Neuronal stem cell (in vitro differentiated cells): ENCODE results near the gene PLD6.

Source experiments
- DNase-seq: peaks from one replicate; pipeline ENCODE4 v3.0.0-alpha.2; 2013; ENCODE audit warnings: low spot score
- H2AFZ ChIP-seq: one replicate; pipeline ENCODE4 v1.6.1; 2013; ENCODE audit warnings: mild to moderate bottlenecking, low read length, inconsistent platforms
- H2AK5ac ChIP-seq: 2 replicates; pipeline ENCODE4 v1.6.1; 2013; ENCODE audit warnings: low read depth, mild to moderate bottlenecking, inconsistent platforms, low read length, moderate library complexity, mixed read lengths
- H2BK120ac ChIP-seq: 2 replicates; pipeline ENCODE4 v1.6.1; 2013; ENCODE audit warnings: low read depth, mild to moderate bottlenecking, inconsistent platforms, low read length, moderate library complexity, mixed read lengths
- H2BK12ac ChIP-seq: one replicate; pipeline ENCODE4 v1.6.1; 2013; ENCODE audit warnings: low read length, inconsistent platforms
- H2BK15ac ChIP-seq: 2 replicates; pipeline ENCODE4 v1.6.1; 2013; ENCODE audit warnings: mild to moderate bottlenecking, low read length, inconsistent platforms, mixed read lengths
- H2BK5ac ChIP-seq: one replicate; pipeline ENCODE4 v1.6.1; 2013; ENCODE audit warnings: inconsistent platforms, mild to moderate bottlenecking, low read length, moderate library complexity
- H3K14ac ChIP-seq: one replicate; pipeline ENCODE4 v1.6.1; 2013; ENCODE audit warnings: low read length, inconsistent platforms
- H3K18ac ChIP-seq: 2 replicates; pipeline ENCODE4 v1.6.1; 2013; ENCODE audit warnings: low read length, inconsistent platforms
- H3K23ac ChIP-seq: 2 replicates; pipeline ENCODE4 v1.6.1; 2013; ENCODE audit warnings: low read depth, mild to moderate bottlenecking, mixed read lengths, low read length, inconsistent platforms; ENCODE audit not compliant: poor library complexity
- H3K27ac ChIP-seq: replicated peaks from 3 replicates; pipeline ENCODE4 v1.5.1; 2013; ENCODE audit warnings: low read length, inconsistent platforms
- H3K27me3 ChIP-seq, 3 experiments: 2 replicates each; pipeline ENCODE4 v1.6.1; 2013; ENCODE audit warnings: low read length in 3 of 3, mild to moderate bottlenecking in 2 of 3, inconsistent platforms in 1 of 3, low read depth in 1 of 3, mixed read lengths in 1 of 3, moderate library complexity in 1 of 3; ENCODE audit not compliant: control insufficient read depth in 3 of 3, insufficient read depth in 3 of 3
- H3K36me3 ChIP-seq, 2 donors: replicated peaks in 1 of 2; 2 replicates each; pipeline ENCODE4 v1.6.1; 2013; ENCODE audit warnings: low read length in 2 of 2; ENCODE audit not compliant: control insufficient read depth in 2 of 2, insufficient read depth in 2 of 2
- H3K4ac ChIP-seq: 2 replicates; pipeline ENCODE4 v1.6.1; 2013; ENCODE audit warnings: inconsistent platforms, mild to moderate bottlenecking, low read length, moderate library complexity
- H3K4me1 ChIP-seq, 2 donors: 1 replicate in 1 of 2; 2 replicates in 1 of 2; pipeline ENCODE4 v1.6.1; 2013; ENCODE audit warnings: low read length in 2 of 2, low read depth in 1 of 2; ENCODE audit not compliant: control insufficient read depth in 2 of 2, insufficient read depth in 1 of 2
- H3K4me2 ChIP-seq: one replicate; pipeline ENCODE4 v1.6.1; 2013; ENCODE audit warnings: mild to moderate bottlenecking, low read length, inconsistent platforms; ENCODE audit not compliant: insufficient read depth, poor library complexity, severe bottlenecking
- H3K4me3 ChIP-seq, 2 donors: 2 replicates each; pipeline ENCODE4 v1.5.1; 2013; ENCODE audit warnings: low read length in 2 of 2, mild to moderate bottlenecking in 2 of 2, inconsistent platforms in 1 of 2, moderate library complexity in 1 of 2
- H3K79me1 ChIP-seq: one replicate; pipeline ENCODE4 v1.6.1; 2013; ENCODE audit warnings: low read depth, mild to moderate bottlenecking, inconsistent platforms, low read length, moderate library complexity
- H3K9ac ChIP-seq: one replicate; pipeline ENCODE4 v1.6.1; 2013; ENCODE audit warnings: mild to moderate bottlenecking, low read depth, low read length, inconsistent platforms; ENCODE audit not compliant: poor library complexity
- H3K9me3 ChIP-seq, 2 donors: replicated peaks in 1 of 2; 2 replicates each; pipeline versions ENCODE3 to v1.6.1; 2013; ENCODE audit warnings: low read length in 2 of 2, mild to moderate bottlenecking in 2 of 2, inconsistent platforms in 1 of 2, low read depth in 1 of 2, mixed read lengths in 1 of 2, moderate library complexity in 1 of 2; ENCODE audit not compliant: control insufficient read depth in 2 of 2, insufficient read depth in 1 of 2
- H4K8ac ChIP-seq: one replicate; pipeline ENCODE4 v1.6.1; 2013; ENCODE audit warnings: low read depth, mild to moderate bottlenecking, inconsistent platforms, low read length, moderate library complexity
- H4K91ac ChIP-seq: one replicate; pipeline ENCODE4 v1.6.1; 2013; ENCODE audit warnings: low read length, low read depth, mild to moderate bottlenecking, inconsistent platforms; ENCODE audit not compliant: poor library complexity
- WGBS, 2 donors: extraction: QIAGEN DNeasy Blood & Tissue Kit; methylation state at CpG; one replicate each; pipeline ENCODE4 v1.1.7; 2013; ENCODE audit warnings: missing lambda C conversion rate in 2 of 2, mixed read lengths in 1 of 2; ENCODE audit not compliant: insufficient read length in 2 of 2, insufficient replicate concordance in 1 of 2; ENCODE audit errors: extremely low coverage in 2 of 2; 5-methylcytosine and 5-hydroxymethylcytosine counted together

The PLD6 gene

DNA sequence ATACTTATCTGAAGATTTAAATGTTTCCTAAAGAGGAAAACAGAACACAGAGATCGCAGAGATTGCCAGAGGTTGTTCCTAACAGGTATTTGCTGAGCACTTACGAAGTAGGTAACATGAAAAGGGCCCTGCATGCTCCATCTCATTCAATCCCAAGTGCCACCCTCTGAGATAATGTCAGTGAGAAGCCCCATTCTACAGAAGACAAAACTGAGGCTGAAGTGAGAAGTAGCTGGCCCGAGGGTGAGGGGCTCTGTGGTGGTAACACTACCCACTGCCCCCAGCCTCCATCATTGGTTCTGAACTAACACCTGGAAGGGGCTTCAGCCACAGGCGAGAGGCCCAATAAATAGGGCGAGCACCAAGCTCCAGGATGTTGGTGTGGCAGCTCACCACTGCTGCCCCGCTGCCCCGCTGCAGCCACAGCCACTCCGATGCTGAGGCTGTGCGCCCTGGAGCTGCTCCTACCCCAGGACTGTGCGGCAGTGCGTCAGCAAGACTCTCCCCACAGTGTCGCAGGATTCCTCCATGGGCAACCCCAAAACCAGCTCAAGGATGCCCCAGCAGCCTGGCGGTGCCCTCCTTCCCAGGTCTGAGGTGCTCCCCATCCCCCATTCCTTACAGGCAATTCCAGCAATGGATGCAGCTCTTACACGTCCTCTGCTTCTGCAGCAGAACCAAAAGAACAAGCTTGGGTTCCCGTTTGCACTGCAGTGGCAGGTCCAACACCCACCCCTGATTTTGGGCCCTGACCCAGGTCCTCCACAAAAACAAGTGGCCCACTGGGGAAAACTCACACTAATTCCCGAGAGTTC lies 20.5 kb upstream of the PLD6 start:
- H3K14ac ChIP-seq, result no peak overlapping the region
- peak overlapping the region; percentile 4 for H3K23ac ChIP-seq
- no peak overlapping the region for H3K4me2 ChIP-seq
- no CpG with 5 or more reads among the region's 16 CpGs for WGBS, 2 donors
- no peaks in the 10 kb centered on the region for H3K4me1 ChIP-seq
- H4K91ac ChIP-seq, result no peak overlapping the region
- H3K4me3 ChIP-seq, result peak overlapping the region in 1 of 2 donors; percentile 59
- H3K4ac ChIP-seq, result no peak overlapping the region
- no peaks in the 10 kb centered on the region for H3K27me3 ChIP-seq
- no peak overlapping the region for H3K18ac ChIP-seq
- peaks cover 60 to 98% of the 10 kb centered on the region in 2 donors for H3K36me3 ChIP-seq
- H3K79me1 ChIP-seq, result peaks cover 5% of the 10 kb centered on the region
- no peak overlapping the region for H2BK120ac ChIP-seq
- H2BK12ac ChIP-seq, result no peak overlapping the region
- H3K9ac ChIP-seq, result no peak overlapping the region
- no peak overlapping the region for H2BK15ac ChIP-seq
- no peak overlapping the region for H3K27ac ChIP-seq
- no peak overlapping the region for H2BK5ac ChIP-seq
- DNase-seq, result no peak
- no peak overlapping the region for H2AFZ ChIP-seq
- no peak overlapping the region for H4K8ac ChIP-seq
- no peaks in the 10 kb centered on the region for H3K9me3 ChIP-seq
- no peak overlapping the region for H2AK5ac ChIP-seq

DNA sequence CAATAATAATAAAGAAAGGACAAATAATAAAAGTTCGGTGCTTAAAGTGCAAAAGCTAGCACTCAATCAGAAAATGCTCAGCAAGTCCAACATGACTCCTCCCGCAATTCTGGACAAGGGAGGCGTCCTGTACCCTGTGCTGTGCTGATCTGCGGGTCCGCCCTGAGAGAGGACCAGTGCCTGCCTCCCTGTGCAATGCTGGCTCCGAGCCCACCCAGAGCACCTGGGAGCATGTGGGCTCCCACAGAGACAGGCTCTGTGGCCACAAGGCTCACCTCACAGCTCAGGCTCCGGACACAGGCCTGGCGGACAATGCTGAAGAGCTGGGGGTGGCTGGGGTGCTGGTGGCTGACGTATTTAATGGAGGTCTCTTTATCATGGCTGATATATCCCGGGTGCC lies 19.8 kb upstream of the PLD6 start:
- no CpG with 5 or more reads among the region's 10 CpGs for WGBS, 2 donors

DNA sequence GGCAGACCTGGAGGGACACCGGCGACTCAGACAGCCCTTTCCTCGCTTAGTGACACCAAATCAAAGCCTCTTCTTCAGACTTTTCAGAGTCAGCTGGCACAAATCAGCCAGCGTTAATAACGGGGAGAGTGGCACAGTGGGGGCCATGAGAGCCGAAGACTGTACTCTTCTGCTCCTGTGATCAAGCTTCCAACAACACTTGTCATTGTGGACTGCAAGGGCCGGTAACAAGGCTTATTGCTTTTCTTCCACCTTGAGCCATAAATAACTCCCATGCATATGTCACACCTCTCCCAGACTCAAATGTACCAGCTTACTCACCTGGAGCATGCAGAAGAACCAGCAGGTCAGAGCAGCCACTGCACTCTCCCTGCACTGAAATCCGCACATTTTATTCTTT lies 18.0 kb upstream of the PLD6 start:
- Histone ChIP-seq H2AK5ac (no peak overlapping the region), H3K18ac (no peak overlapping the region), H3K27ac (no peak overlapping the region), H3K9ac (no peak overlapping the region), H3K79me1 (peaks cover 4% of the 10 kb centered on the region), H4K8ac (no peak overlapping the region), H2BK5ac (no peak overlapping the region), H2BK15ac (no peak overlapping the region), H3K9me3 (no peaks in the 10 kb centered on the region), H3K36me3 (peaks cover 60 to 97% of the 10 kb centered on the region in 2 donors), H3K4me1 (no peaks in the 10 kb centered on the region), H4K91ac (no peak overlapping the region), H3K14ac (no peak overlapping the region), H3K4ac (no peak overlapping the region), H3K4me2 (no peak overlapping the region), H3K27me3 (no peaks in the 10 kb centered on the region), H2AFZ (no peak overlapping the region), H3K23ac (peak overlapping the region; percentile 13), H3K4me3 (no peak overlapping the region), H2BK120ac (no peak overlapping the region), H2BK12ac (no peak overlapping the region)
- DNase-seq, result no peak
- no CpG with 5 or more reads among the region's 8 CpGs for WGBS, 2 donors

More for the DNA sequence above, 19.8 kb upstream of the PLD6 start:
- Histone ChIP-seq H2BK12ac (no peak overlapping the region), H3K27ac (no peak overlapping the region), H3K36me3 (peaks cover 61 to 98% of the 10 kb centered on the region in 2 donors), H3K4me3 (no peak overlapping the region), H3K14ac (no peak overlapping the region), H3K4me2 (no peak overlapping the region), H4K8ac (no peak overlapping the region), H2BK5ac (no peak overlapping the region), H3K27me3 (no peaks in the 10 kb centered on the region), H3K9me3 (no peaks in the 10 kb centered on the region), H3K4ac (no peak overlapping the region), H3K9ac (no peak overlapping the region), H2AFZ (no peak overlapping the region), H4K91ac (no peak overlapping the region), H3K4me1 (no peaks in the 10 kb centered on the region), H2AK5ac (no peak overlapping the region), H2BK15ac (no peak overlapping the region), H3K18ac (no peak overlapping the region), H3K79me1 (peaks cover 5% of the 10 kb centered on the region), H3K23ac (no peak overlapping the region), H2BK120ac (no peak overlapping the region)
- DNase-seq, result no peak

DNA sequence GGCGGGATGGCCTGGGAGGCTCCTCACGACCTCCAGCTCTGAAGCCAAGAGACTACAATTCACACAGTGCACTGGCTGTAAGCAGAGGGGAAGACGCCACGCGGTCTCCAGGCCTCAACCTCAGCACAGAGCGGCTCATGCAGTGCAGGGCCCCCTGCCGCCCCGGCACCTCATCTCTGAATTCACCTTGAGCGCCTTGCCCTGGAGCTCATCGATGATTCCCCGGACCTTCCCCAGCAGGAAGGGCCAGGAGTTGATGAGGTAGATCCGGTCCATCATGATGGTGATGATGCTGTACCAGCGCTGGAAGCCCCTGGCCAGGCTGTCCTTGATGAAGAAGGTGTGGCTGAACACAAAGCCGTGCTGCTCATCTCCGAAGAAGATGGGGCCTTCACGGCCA lies 17.6 kb upstream of the PLD6 start:
- Histone ChIP-seq H2BK12ac (no peak overlapping the region), H2AFZ (no peak overlapping the region), H3K9me3 (no peaks in the 10 kb centered on the region), H3K4ac (no peak overlapping the region), H3K4me3 (no peak overlapping the region), H3K4me2 (no peak overlapping the region), H3K23ac (peak overlapping the region; percentile 45), H3K27ac (no peak overlapping the region), H2BK15ac (no peak overlapping the region), H3K9ac (no peak overlapping the region), H2BK120ac (no peak overlapping the region), H2AK5ac (no peak overlapping the region), H4K91ac (no peak overlapping the region), H3K36me3 (peaks cover 60 to 97% of the 10 kb centered on the region in 2 donors), H4K8ac (no peak overlapping the region), H3K27me3 (no peaks in the 10 kb centered on the region), H3K4me1 (no peaks in the 10 kb centered on the region), H2BK5ac (no peak overlapping the region), H3K14ac (no peak overlapping the region), H3K79me1 (peaks cover 2% of the 10 kb centered on the region), H3K18ac (no peak overlapping the region)
- no CpG with 5 or more reads among the region's 16 CpGs for WGBS, 2 donors
- no peak for DNase-seq
